CD4-positive, alpha-beta memory T cell (primary cell): ENCODE measurements around the gene CERS6. TPM values are rescaled to one million over a fixed set of nuclear protein-coding genes. Genes with fewer than 3 reads are reported as not detected.

Experiments
- CTCF ChIA-PET: fragments of 350-600 bp; sonication (Branson Sonifier 250); formaldehyde crosslinking; loops from one replicate; lab custom pipeline; 2021; ENCODE audit warnings: inconsistent platforms; ENCODE audit not compliant: partially characterized antibody; lab: Charles Lee
- POLR2A ChIA-PET: fragments of 350-600 bp; sonication (Branson Sonifier 250); formaldehyde crosslinking; loops from one replicate; lab custom pipeline; 2021; ENCODE audit not compliant: partially characterized antibody; lab: Charles Lee
- DNase-seq, 5 donors: peaks; one replicate each; pipeline versions ENCODE4 v3.0.0 to v3.0.0-alpha.2; 2020 to 2022; ENCODE audit warnings: mixed read lengths in 1 of 5
- H3K27ac ChIP-seq: one replicate; pipeline ENCODE4 v1.7.0; 2013; ENCODE audit warnings: low read depth, low read length
- H3K27me3 ChIP-seq: 2 replicates; pipeline ENCODE4 v1.7.0; 2013; ENCODE audit warnings: mild to moderate bottlenecking, low read length, moderate library complexity; ENCODE audit not compliant: insufficient read depth
- H3K36me3 ChIP-seq: 2 replicates; pipeline ENCODE4 v1.7.0; 2013; ENCODE audit warnings: mild to moderate bottlenecking, low read length, moderate library complexity; ENCODE audit not compliant: insufficient read depth
- H3K4me1 ChIP-seq: 2 replicates; pipeline ENCODE4 v1.7.0; 2013; ENCODE audit warnings: mild to moderate bottlenecking, low read length, moderate library complexity; ENCODE audit not compliant: insufficient read depth
- H3K4me3 ChIP-seq, 2 donors: one replicate each; pipeline ENCODE4 v1.7.0; 2013; ENCODE audit warnings: low read length in 2 of 2, mild to moderate bottlenecking in 1 of 2
- H3K9me3 ChIP-seq, 2 donors: one replicate each; pipeline ENCODE4 v1.7.0; 2013; ENCODE audit warnings: low read length in 2 of 2, control low read depth in 1 of 2; ENCODE audit not compliant: control insufficient read depth in 1 of 2
- H3K27ac Mint-ChIP-seq, 7 donors: one replicate each; pipeline ENCODE4 v1.8.0; 2020 to 2021; ENCODE audit warnings: mixed read lengths in 7 of 7, mild to moderate bottlenecking in 6 of 7, inconsistent platforms in 3 of 7, moderate library complexity in 3 of 7
- H3K27me3 Mint-ChIP-seq, 2 donors: one replicate each; pipeline ENCODE4 v1.8.0; 2020 to 2021; ENCODE audit warnings: mixed read lengths in 2 of 2
- H3K36me3 Mint-ChIP-seq, 2 donors: one replicate each; pipeline ENCODE4 v1.8.0; 2020 to 2021; ENCODE audit warnings: mixed read lengths in 2 of 2, inconsistent platforms in 1 of 2, mild to moderate bottlenecking in 1 of 2
- H3K4me1 Mint-ChIP-seq, 4 donors: one replicate each; pipeline ENCODE4 v1.8.0; 2020 to 2021; ENCODE audit warnings: mixed read lengths in 4 of 4, mild to moderate bottlenecking in 1 of 4
- H3K4me3 Mint-ChIP-seq, 8 donors: one replicate each; pipeline ENCODE4 v1.8.0; 2020 to 2021; ENCODE audit warnings: mixed read lengths in 8 of 8, mild to moderate bottlenecking in 7 of 8, moderate library complexity in 6 of 8, inconsistent platforms in 3 of 8
- H3K9me3 Mint-ChIP-seq, 8 donors: one replicate each; pipeline ENCODE4 v1.8.0; 2020 to 2021; ENCODE audit warnings: mixed read lengths in 8 of 8, mild to moderate bottlenecking in 5 of 8, inconsistent platforms in 3 of 8, moderate library complexity in 1 of 8
- intact Hi-C: fragments of 100-400 bp; cut with micrococcal nuclease; formaldehyde crosslinking; loops from one replicate; pipeline ENCODE4 v1.15.1; 2023
- polyA plus RNA-seq, 2 donors: library from polyadenylated mRNA; unstranded; fragments of 300-500 nt; fragmentation: Illumina TruSeq; gene quantifications; one replicate each; pipeline ENCODE4 v1.2.3, GENCODE V29; 2021
- total RNA-seq, 2 experiments: library from RNA; stranded (reverse); gene quantifications; one replicate each; pipeline ENCODE4 v1.2.3, GENCODE V29; 2021

Gene CERS6
- total and polyA plus RNA-seq, 4 experiments from 2014 or later: 5.1 to 11.3 (median 7.6) TPM

GRCh38 chr2:168703926-168704325 lies 247.9 kb downstream of the CERS6 start:
- Mint-ChIP-seq H3K9me3 (no peaks in the 10 kb centered on the region), H3K36me3 (peaks cover 1% of the 10 kb centered on the region in 2 donors), H3K4me1 (peaks cover 0 to 4% (median 2%) of the 10 kb centered on the region in 4 donors), H3K4me3 (no peak overlapping the region), H3K27me3 (no peaks in the 10 kb centered on the region), H3K27ac (peak overlapping the region in 1 of 7 donors; percentile 67)
- CTCF ChIA-PET: interaction anchor here (1.9 kb wide), 1 partner anchor 357 kb away, joined by 5 read pairs; no protein-coding TSS in a partner anchor
- no peak overlapping the region for H3K27ac ChIP-seq
- H3K36me3 ChIP-seq: no peaks in the 10 kb centered on the region
- H3K4me1 ChIP-seq: no peaks in the 10 kb centered on the region
- DNase-seq: no peak
- intact Hi-C loops: no loop called here
- POLR2A ChIA-PET: no interaction called here
- H3K4me3 ChIP-seq: no peak overlapping the region
- no peaks in the 10 kb centered on the region for H3K27me3 ChIP-seq
- H3K9me3 ChIP-seq: no peaks in the 10 kb centered on the region

DNA sequence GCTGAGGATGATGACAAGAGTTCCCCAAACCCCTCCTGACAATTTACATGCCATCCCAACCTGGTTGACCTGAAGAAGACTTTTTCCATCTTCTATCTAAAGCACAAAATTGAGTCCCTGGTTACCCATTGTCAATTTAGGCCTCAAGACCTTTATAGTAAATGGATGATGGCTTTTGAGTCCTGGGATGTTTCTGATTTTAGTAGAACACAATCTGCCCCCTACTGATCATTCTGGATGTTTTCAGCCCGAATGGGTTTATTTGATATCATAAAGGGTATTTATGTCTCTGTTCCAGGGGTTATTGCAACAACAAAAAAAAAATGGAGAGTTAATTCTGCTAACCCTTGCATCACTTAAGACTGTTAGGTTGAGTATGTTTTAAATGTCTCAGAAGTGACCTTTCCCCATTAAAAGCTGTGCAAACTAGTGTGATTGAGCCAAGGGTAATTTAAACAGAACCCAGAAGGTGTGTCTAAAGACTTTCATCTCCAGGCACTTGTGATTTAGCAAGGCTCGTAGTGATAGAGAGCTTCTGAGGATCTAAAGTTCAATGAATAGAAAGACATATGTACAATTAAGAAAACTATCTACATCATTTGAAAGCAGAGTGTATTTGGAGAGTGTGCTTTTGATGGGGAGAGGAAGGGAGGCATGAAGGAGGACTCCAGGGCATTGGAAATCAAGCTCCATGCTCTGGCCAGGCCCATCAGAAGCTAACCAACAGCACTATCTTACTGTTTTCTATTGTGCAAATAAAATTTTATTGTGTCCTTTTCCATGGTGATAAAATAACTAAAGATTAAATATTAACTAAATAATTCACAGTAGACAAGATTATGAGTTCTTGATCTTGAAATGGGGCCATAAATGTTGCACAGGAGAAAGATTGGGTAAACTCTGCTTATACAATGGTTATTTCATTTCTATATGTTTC lies 249.7 kb downstream of the CERS6 start:
- no peak overlapping the region for H3K27ac Mint-ChIP-seq
- no peak overlapping the region for H3K4me3 ChIP-seq
- peaks cover 0 to 4% (median 2%) of the 10 kb centered on the region in 4 donors for H3K4me1 Mint-ChIP-seq
- POLR2A ChIA-PET: interaction anchor here (0.5 kb wide), 1 partner anchor 35 kb away, joined by 3 read pairs; no protein-coding TSS in a partner anchor
- peak in 2 of 5 donors; percentile 2 to 10 for DNase-seq
- intact Hi-C loops: loop anchor here (1.0 kb wide), 1 partner anchor 360 kb away; no protein-coding TSS in a partner anchor
- CTCF ChIA-PET: interaction anchor here (0.6 to 2.2 kb wide), 10 partner anchors 11 to 362 kb away, joined by 3 to 15 read pairs (median 3); no protein-coding TSS in a partner anchor
- no peaks in the 10 kb centered on the region for H3K9me3 ChIP-seq
- H3K27me3 ChIP-seq: no peaks in the 10 kb centered on the region
- no peaks in the 10 kb centered on the region for H3K36me3 ChIP-seq
- H3K27ac ChIP-seq: no peak overlapping the region
- no peaks in the 10 kb centered on the region for H3K36me3 Mint-ChIP-seq
- H3K27me3 Mint-ChIP-seq: no peaks in the 10 kb centered on the region
- H3K9me3 Mint-ChIP-seq: no peaks in the 10 kb centered on the region
- no peak overlapping the region for H3K4me3 Mint-ChIP-seq
- H3K4me1 ChIP-seq: no peaks in the 10 kb centered on the region

GRCh38 chr2:168706806-168707205 lies 250.7 kb downstream of the CERS6 start:
- H3K27ac Mint-ChIP-seq: no peak overlapping the region
- ChIA-PET CTCF (interaction anchor here (1.1 to 2.2 kb wide), 6 partner anchors 10 to 362 kb away, joined by 3 to 15 read pairs (median 4); no protein-coding TSS in a partner anchor), POLR2A (no interaction called here)
- no peaks in the 10 kb centered on the region for H3K27me3 Mint-ChIP-seq
- no peak for DNase-seq
- intact Hi-C loops: no loop called here
- H3K9me3 Mint-ChIP-seq: no peaks in the 10 kb centered on the region
- H3K27ac ChIP-seq: no peak overlapping the region
- no peaks in the 10 kb centered on the region for H3K36me3 ChIP-seq
- H3K4me1 Mint-ChIP-seq: peaks cover 2 to 5% (median 3%) of the 10 kb centered on the region in 4 donors
- H3K4me3 Mint-ChIP-seq: no peak overlapping the region
- H3K36me3 Mint-ChIP-seq: no peaks in the 10 kb centered on the region
- H3K4me3 ChIP-seq: no peak overlapping the region
- no peaks in the 10 kb centered on the region for H3K27me3 ChIP-seq
- H3K4me1 ChIP-seq: no peaks in the 10 kb centered on the region
- no peaks in the 10 kb centered on the region for H3K9me3 ChIP-seq

GRCh38 chr2:168708080-168708479 lies 252.0 kb downstream of the CERS6 start:
- ChIA-PET POLR2A (interaction anchor here (1.0 kb wide), 1 partner anchor 10 kb away, joined by 3 read pairs; no protein-coding TSS in a partner anchor), CTCF (interaction anchor here (1.0 to 1.2 kb wide), 2 partner anchors 51 to 361 kb away, joined by 3 read pairs; no protein-coding TSS in a partner anchor)
- Mint-ChIP-seq H3K4me3 (no peak overlapping the region), H3K9me3 (no peaks in the 10 kb centered on the region), H3K27ac (no peak overlapping the region), H3K4me1 (peaks cover 7 to 12% (median 9%) of the 10 kb centered on the region in 4 donors), H3K27me3 (no peaks in the 10 kb centered on the region), H3K36me3 (no peaks in the 10 kb centered on the region)
- intact Hi-C loops: no loop called here
- no peak for DNase-seq
- H3K27ac ChIP-seq: no peak overlapping the region
- no peaks in the 10 kb centered on the region for H3K9me3 ChIP-seq
- no peaks in the 10 kb centered on the region for H3K36me3 ChIP-seq
- no peaks in the 10 kb centered on the region for H3K27me3 ChIP-seq
- no peak overlapping the region for H3K4me3 ChIP-seq
- H3K4me1 ChIP-seq: no peaks in the 10 kb centered on the region

- Mint-ChIP-seq H3K27me3 (no peaks in the 10 kb centered on the region), H3K36me3 (no peaks in the 10 kb centered on the region), H3K4me3 (no peak overlapping the region), H3K9me3 (no peaks in the 10 kb centered on the region), H3K27ac (peak overlapping the region in 1 of 7 donors; percentile 12), H3K4me1 (peaks cover 3 to 12% (median 7%) of the 10 kb centered on the region in 4 donors)
- Histone ChIP-seq H3K36me3 (no peaks in the 10 kb centered on the region), H3K27me3 (no peaks in the 10 kb centered on the region), H3K27ac (no peak overlapping the region), H3K9me3 (no peaks in the 10 kb centered on the region), H3K4me3 (no peak overlapping the region), H3K4me1 (no peaks in the 10 kb centered on the region)
- intact Hi-C loops: no loop called here
- POLR2A ChIA-PET: no interaction called here
- CTCF ChIA-PET: interaction anchor here (1.5 to 2.0 kb wide), 2 partner anchors 41 to 49 kb away, joined by 3 to 9 read pairs; no protein-coding TSS in a partner anchor
- DNase-seq: no peak
These were observed 254.8 kb downstream of the CERS6 start for GRCh38 chr2:168710754-168711467.

DNA sequence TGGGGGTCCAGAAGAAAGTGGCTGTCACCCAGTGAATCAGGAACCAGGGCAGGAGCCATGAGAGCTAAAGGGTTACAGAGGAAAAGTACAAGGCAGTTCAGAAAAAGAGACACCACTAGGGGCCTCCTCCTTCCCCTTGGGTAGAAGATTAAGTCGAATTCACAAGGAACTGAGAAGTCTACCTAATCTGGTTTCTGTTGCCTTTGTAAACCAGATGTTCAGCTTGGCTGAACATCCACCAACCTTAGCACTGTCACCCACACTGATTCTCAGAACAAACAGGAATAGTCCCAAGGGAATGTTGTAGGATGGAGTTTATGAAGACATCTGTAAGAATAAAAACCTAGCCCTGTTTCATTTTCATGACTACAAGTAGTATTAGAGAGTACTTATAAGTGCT lies 256.0 kb downstream of the CERS6 start:
- intact Hi-C loops: no loop called here
- H3K36me3 Mint-ChIP-seq: no peaks in the 10 kb centered on the region
- no peak overlapping the region for H3K4me3 Mint-ChIP-seq

More for the DNA sequence above, 256.0 kb downstream of the CERS6 start:
- H3K4me1 Mint-ChIP-seq: peaks cover 3 to 15% (median 9%) of the 10 kb centered on the region in 4 donors
- Histone ChIP-seq H3K27ac (no peak overlapping the region), H3K4me1 (no peaks in the 10 kb centered on the region), H3K36me3 (no peaks in the 10 kb centered on the region), H3K27me3 (no peaks in the 10 kb centered on the region), H3K4me3 (no peak overlapping the region), H3K9me3 (no peaks in the 10 kb centered on the region)
- ChIA-PET POLR2A (no interaction called here), CTCF (interaction anchor here (1.5 to 2.0 kb wide), 2 partner anchors 42 to 48 kb away, joined by 3 to 9 read pairs; no protein-coding TSS in a partner anchor)
- peak overlapping the region in 3 of 7 donors; percentile 15 to 87 (median 65) for H3K27ac Mint-ChIP-seq
- H3K27me3 Mint-ChIP-seq: no peaks in the 10 kb centered on the region
- H3K9me3 Mint-ChIP-seq: no peaks in the 10 kb centered on the region
- DNase-seq: no peak
